HFFc6 (cell line): Measurements from ENCODE around the gene TNS3. TPM values are rescaled to one million over a fixed set of nuclear protein-coding genes. Genes with fewer than 3 reads are reported as not detected.

Experiments
- DNase-seq: peaks from one replicate; pipeline ENCODE4 v3.0.0-alpha.2; 2018
- H3K27ac Mint-ChIP-seq: 2 replicates; pipeline ENCODE4 v1.8.0; 2020; ENCODE audit warnings: mild to moderate bottlenecking, mixed read lengths
- H3K27me3 Mint-ChIP-seq: 2 replicates; pipeline ENCODE4 v1.8.0; 2021; ENCODE audit warnings: mild to moderate bottlenecking, moderate library complexity, mixed read lengths; ENCODE audit not compliant: insufficient read depth
- H3K36me3 Mint-ChIP-seq: 2 replicates; pipeline ENCODE4 v1.8.0; 2021; ENCODE audit warnings: low read depth, mixed read lengths
- H3K4me1 Mint-ChIP-seq: 2 replicates; pipeline ENCODE4 v1.8.0; 2020; ENCODE audit warnings: low read depth, mixed read lengths
- H3K4me3 Mint-ChIP-seq: 2 replicates; pipeline ENCODE4 v1.8.0; 2020; ENCODE audit warnings: mild to moderate bottlenecking, moderate library complexity, mixed read lengths
- H3K9me3 Mint-ChIP-seq: 2 replicates; pipeline ENCODE4 v1.8.0; 2020; ENCODE audit warnings: mild to moderate bottlenecking, mixed read lengths
- total RNA-seq, 6 experiments: library from RNA; stranded (reverse); fragmentation: NEBNext Ultra II Directional; extraction: Animal tissue kit (Norgen Biotek cat#: 25700); gene quantifications; 2 replicates in 1 of 6; 3 replicates in 5 of 6; pipeline ENCODE4 v1.2.3, GENCODE V29; 2021
- TF ChIP-seq, protein P1 (sequence below): fragments of 200-600 bp; sonication (generic); IDR thresholded peaks from 2 replicates; pipeline ENCODE4 v1.5.0; 2021; ENCODE audit warnings: antibody characterized with exemption, mild to moderate bottlenecking

Gene TNS3
- total RNA-seq, 6 experiments from 2014 or later, result 50.8 to 77.0 (median 67.8) TPM

DNA sequence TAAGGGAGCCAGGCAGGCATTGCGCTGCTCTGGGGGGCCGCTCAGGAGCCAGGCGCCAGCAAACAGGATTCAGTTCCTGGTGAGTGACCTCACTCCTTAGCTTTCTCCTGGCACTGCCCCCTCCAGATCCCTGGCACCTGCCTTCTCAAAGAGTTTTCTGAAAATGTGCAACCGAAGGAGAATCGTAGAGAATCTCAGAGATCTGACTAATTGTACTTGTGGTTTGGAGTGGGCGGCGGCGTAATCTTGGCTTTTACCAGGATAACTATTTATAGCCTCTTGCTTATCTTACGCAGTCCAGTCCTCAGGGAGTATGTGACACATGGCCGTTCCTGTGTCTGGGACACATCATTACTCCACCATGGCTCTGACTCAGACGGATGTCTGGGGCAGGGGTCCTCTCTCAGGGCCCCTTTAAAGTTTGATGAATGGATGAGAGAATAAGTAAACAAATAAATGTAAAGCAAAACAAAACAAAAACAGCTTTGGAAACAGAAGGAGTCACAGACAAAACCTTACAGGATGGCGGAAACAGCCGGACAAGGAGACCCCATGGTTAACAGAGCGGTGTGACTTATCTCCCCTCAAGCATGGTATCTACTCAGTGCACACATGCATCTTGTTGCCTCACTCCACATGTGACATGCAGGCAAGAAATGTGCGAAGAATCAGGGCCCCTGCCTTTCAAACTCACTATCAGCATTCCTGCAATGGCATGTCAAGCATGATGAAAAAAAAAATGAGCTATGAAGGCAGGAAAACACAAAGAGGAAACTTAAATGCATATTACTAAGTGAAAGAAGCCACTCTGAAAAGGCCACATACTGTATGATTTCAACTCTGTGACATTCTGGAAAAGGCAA, 99.7 kb downstream of the TNS3 start:
- TF ChIP-seq, protein P1, sequence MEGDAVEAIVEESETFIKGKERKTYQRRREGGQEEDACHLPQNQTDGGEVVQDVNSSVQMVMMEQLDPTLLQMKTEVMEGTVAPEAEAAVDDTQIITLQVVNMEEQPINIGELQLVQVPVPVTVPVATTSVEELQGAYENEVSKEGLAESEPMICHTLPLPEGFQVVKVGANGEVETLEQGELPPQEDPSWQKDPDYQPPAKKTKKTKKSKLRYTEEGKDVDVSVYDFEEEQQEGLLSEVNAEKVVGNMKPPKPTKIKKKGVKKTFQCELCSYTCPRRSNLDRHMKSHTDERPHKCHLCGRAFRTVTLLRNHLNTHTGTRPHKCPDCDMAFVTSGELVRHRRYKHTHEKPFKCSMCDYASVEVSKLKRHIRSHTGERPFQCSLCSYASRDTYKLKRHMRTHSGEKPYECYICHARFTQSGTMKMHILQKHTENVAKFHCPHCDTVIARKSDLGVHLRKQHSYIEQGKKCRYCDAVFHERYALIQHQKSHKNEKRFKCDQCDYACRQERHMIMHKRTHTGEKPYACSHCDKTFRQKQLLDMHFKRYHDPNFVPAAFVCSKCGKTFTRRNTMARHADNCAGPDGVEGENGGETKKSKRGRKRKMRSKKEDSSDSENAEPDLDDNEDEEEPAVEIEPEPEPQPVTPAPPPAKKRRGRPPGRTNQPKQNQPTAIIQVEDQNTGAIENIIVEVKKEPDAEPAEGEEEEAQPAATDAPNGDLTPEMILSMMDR, result no peak
- Mint-ChIP-seq H3K36me3 (no peaks in the 10 kb centered on the region; the same call in 1 of the 2 replicates), H3K27me3 (no peaks in the 10 kb centered on the region; the same call in 1 of the 2 replicates), H3K27ac (peak overlapping the region; percentile 96), H3K9me3 (no peaks in the 10 kb centered on the region), H3K4me1 (peaks cover 69% of the 10 kb centered on the region), H3K4me3 (peak overlapping the region; percentile 73)
- peak; percentile 94 for DNase-seq

DNA sequence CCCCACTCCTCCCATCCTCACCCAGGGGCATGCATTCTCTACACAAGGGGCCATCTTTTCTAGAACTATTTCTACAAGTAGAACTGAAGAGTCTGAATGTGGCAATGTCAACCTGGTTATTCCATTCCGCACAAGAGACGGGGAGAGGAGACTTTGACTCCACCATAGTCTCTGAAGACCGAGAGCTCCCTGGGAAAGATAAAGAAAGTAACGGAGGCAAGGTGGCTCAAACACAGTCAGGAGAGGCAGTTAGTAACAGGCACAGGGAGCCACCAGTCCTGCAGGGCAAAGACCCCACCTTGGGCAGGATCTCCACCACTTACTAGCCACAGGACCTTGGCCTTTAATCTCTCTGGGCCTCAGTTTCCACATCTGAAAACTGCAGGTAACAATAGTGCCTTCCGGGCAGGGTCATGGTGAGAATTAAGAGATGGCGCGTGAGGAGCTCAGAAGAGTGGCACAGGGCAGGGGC, 100.3 kb downstream of the TNS3 start:
- TF ChIP-seq, protein P1, result no peak
- Mint-ChIP-seq H3K4me3 (peak overlapping the region; percentile 73), H3K4me1 (peaks cover 69% of the 10 kb centered on the region)

DNA sequence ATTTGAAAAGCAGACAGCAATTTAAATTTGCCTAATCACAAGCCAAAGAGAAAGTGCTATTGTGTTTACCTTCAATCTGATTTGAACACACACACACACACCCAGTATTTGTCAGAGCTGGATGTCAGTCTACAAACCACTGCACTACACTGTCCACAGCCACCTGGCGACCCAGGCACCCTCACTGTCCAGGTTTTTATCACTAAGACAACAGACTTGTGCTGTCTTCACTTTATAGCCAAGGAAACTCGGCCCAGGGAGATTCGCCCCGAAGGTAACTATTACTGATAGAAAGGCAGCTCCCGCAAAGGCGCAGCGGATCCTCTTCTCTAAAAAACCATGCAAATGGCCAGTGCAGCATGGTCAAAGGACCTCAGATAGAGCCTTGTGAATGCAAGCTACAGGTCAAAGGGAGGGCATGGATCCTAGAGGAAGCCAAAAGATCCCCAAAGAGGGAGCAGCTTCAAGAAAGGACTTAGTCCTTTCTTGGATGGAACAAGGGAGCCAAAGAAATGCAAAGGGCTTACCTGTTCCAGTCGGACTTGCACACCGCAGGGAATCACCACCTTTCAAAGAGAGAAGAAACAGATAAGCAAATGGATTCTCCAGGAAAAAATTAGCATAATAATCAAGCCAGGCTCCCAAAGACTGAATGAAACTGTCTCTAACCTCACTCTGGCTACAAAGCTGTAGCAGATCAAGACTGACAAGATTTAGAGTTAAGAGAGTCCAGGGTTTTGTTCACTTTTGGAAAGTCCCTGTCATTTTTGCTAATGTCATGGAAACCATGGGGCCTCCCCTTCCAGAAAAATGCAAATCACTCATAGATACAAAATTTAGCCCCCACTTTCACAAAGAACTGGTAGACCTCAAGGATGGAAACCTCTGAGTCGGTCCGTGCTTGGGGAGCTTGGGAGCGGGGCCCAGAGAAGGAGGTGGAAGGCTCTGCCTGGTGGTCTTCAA, 101.1 kb downstream of the TNS3 start:
- no peaks in the 10 kb centered on the region for H3K9me3 Mint-ChIP-seq
- DNase-seq, result no peak
- TF ChIP-seq, protein P1, result no peak
- peak overlapping the region; percentile 73 for H3K4me3 Mint-ChIP-seq
- peak overlapping the region; percentile 96 for H3K27ac Mint-ChIP-seq
- peaks cover 63% of the 10 kb centered on the region for H3K4me1 Mint-ChIP-seq
- peaks cover 5% of the 10 kb centered on the region; the same call in 1 of the 2 replicates for H3K36me3 Mint-ChIP-seq
- H3K27me3 Mint-ChIP-seq, result no peaks in the 10 kb centered on the region; the same call in 1 of the 2 replicates

More for the DNA sequence above, 100.3 kb downstream of the TNS3 start:
- no peak for DNase-seq
- Mint-ChIP-seq H3K27me3 (no peaks in the 10 kb centered on the region; the same call in 1 of the 2 replicates), H3K9me3 (no peaks in the 10 kb centered on the region), H3K36me3 (peaks cover 2% of the 10 kb centered on the region; the same call in 1 of the 2 replicates), H3K27ac (peak overlapping the region; percentile 96)

DNA sequence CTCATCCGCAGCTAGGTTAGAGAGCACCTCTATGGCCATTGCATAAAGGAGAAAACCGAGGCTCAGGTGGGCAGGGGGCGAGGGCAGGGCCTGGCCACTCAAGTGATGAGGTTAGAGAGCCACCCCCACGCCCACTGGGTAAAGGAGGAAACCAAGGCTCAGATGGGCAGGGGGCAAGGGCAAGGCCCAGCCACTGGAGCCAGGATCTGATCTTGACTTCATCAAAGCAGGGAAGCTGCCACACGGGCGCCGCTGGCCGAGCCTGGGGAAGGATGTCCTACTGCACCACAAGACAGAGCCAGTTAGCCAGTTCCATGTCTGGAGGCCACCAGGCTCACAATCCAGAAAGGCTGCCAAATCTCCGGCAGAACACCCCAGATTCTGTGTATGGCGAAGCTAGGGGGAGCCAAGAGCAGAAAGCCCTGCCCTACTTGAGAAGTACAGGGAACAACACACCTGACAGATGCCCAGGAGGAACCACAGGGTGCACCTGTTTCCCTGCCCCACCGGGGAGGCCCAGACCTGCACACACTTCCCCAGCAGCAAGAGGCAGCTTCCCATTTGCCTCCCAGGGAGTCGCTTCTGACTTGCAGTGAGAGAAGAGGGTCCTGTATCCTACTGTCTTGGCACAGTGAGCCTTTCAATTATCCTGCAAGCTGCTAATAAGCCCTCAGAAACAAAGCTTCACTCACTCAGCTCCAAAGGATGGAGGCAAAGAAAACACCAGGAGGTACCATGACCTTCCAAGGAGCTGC, 101.9 kb downstream of the TNS3 start:
- Mint-ChIP-seq H3K36me3 (peaks cover 5% of the 10 kb centered on the region; the same call in 1 of the 2 replicates), H3K9me3 (no peaks in the 10 kb centered on the region), H3K27ac (no peak overlapping the region), H3K27me3 (no peaks in the 10 kb centered on the region; the same call in 1 of the 2 replicates), H3K4me3 (no peak overlapping the region), H3K4me1 (peaks cover 56% of the 10 kb centered on the region)
- TF ChIP-seq, protein P1, result no peak
- no peak for DNase-seq
